T1000 (cell line): Measurements from ENCODE around the gene BRD1.
"Not testable (repeated sequence)": the region's sequence is repeated elsewhere in the genome, so short reads cannot be mapped to it uniquely, and the experiment has no call there.

Experiments used
- DNase-seq: peaks from one replicate; lab custom pipeline; 2025; ENCODE audit warnings: mixed read lengths; lab: John Stamatoyannopoulos, UW

BRD1 gene

GRCh38 chr22:49826603-49827270 is 936 bp downstream of the BRD1 start:
- DNase-seq = no peak

GRCh38 chr22:49825944-49826602 is 1.6 kb downstream of the BRD1 start:
- DNase-seq = no peak

GRCh38 chr22:49825436-49825835 is 2.2 kb downstream of the BRD1 start:
- DNase-seq = no peak

GRCh38 chr22:49824936-49825335 is 2.7 kb downstream of the BRD1 start:
- no peak for DNase-seq

GRCh38 chr22:49824185-49824925 is 3.3 kb downstream of the BRD1 start:
- no peak for DNase-seq

GRCh38 chr22:49823289-49824045 is 4.2 kb downstream of the BRD1 start:
- DNase-seq = no peak

- DNase-seq = not testable (repeated sequence)
Observed at GRCh38 chr22:49821741-49822140, 5.9 kb downstream of the BRD1 start.

- no peak for DNase-seq
Observed at GRCh38 chr22:49820984-49821383, 6.7 kb downstream of the BRD1 start.

- no peak for DNase-seq
Observed at GRCh38 chr22:49817359-49817758, 10.3 kb downstream of the BRD1 start.

- DNase-seq = no peak
Observed at GRCh38 chr22:49815641-49816091, 12.0 kb downstream of the BRD1 start.

- no peak for DNase-seq
Observed at GRCh38 chr22:49814856-49815255, 12.8 kb downstream of the BRD1 start.

- no peak for DNase-seq
Observed at GRCh38 chr22:49814164-49814686, 13.4 kb downstream of the BRD1 start.

- DNase-seq = no peak
Observed at GRCh38 chr22:49812838-49813237, 14.8 kb downstream of the BRD1 start.

- no peak for DNase-seq
Observed at GRCh38 chr22:49811020-49811791, 16.5 kb downstream of the BRD1 start.

- no peak for DNase-seq
Observed at GRCh38 chr22:49810363-49811019, 17.2 kb downstream of the BRD1 start.

GRCh38 chr22:49807780-49808708 is 19.6 kb downstream of the BRD1 start:
- DNase-seq = no peak

- no peak for DNase-seq
Observed at GRCh38 chr22:49807129-49807528, 20.5 kb downstream of the BRD1 start.

- no peak for DNase-seq
Observed at GRCh38 chr22:49803737-49804375, 23.8 kb downstream of the BRD1 start.

- no peak for DNase-seq
Observed at GRCh38 chr22:49803134-49803533, 24.5 kb downstream of the BRD1 start.
